Keratinocyte (primary cell): ENCODE data around the gene ZCCHC10.
"Not testable (repeated sequence)": the region's sequence is repeated elsewhere in the genome, so short reads cannot be mapped to it uniquely, and the experiment has no call there.

ENCODE experiments used
- EZH2 ChIP-seq: IDR thresholded peaks from one replicate; pipeline ENCODE4 v1.6.1; 2012; ENCODE audit warnings: inconsistent platforms, mild to moderate bottlenecking, low read length, moderate library complexity
- TF ChIP-seq, protein P1 (sequence below), 3 experiments: IDR thresholded peaks in 1 of 3; conservative IDR thresholded peaks in 1 of 3; optimal IDR thresholded peaks in 1 of 3; 2 replicates in 2 of 3; 3 replicates in 1 of 3; pipeline versions ENCODE3 to v1.5.1; 2011; ENCODE audit warnings: low read length in 3 of 3, mild to moderate bottlenecking in 3 of 3, moderate library complexity in 2 of 3, control low read depth in 1 of 3, inconsistent platforms in 1 of 3; ENCODE audit not compliant: insufficient read depth in 2 of 3; ENCODE audit errors: extremely low read depth in 1 of 3

DNA sequence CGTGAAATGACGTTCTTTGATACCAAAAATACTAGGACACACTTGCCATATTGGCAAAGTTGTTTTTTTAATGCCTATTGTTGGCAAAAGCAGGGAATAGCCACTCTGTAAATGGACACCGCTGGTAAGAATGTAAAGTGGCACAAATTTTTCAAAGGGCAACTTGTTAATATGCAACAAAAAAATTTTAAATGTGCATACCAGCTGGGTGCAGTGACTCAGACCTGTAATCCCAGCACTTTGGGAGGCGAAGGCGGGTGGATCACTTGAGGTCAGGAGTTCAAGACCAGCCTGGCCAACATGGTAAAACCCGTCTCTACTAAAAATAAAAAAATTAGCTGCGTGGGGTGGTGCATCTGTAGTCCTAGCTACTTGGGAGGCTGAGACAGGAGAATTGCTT, 6.9 kb downstream of the ZCCHC10 start:
- TF ChIP-seq, protein P1, sequence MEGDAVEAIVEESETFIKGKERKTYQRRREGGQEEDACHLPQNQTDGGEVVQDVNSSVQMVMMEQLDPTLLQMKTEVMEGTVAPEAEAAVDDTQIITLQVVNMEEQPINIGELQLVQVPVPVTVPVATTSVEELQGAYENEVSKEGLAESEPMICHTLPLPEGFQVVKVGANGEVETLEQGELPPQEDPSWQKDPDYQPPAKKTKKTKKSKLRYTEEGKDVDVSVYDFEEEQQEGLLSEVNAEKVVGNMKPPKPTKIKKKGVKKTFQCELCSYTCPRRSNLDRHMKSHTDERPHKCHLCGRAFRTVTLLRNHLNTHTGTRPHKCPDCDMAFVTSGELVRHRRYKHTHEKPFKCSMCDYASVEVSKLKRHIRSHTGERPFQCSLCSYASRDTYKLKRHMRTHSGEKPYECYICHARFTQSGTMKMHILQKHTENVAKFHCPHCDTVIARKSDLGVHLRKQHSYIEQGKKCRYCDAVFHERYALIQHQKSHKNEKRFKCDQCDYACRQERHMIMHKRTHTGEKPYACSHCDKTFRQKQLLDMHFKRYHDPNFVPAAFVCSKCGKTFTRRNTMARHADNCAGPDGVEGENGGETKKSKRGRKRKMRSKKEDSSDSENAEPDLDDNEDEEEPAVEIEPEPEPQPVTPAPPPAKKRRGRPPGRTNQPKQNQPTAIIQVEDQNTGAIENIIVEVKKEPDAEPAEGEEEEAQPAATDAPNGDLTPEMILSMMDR (optimal IDR thresholded peaks at IDR 0.05 in 1 of 3, IDR thresholded peaks at IDR 0.05 in 1 of 3, conservative IDR thresholded peaks at IDR 0.05 in 1 of 3; ENCODE audit: extremely low read depth in 1 of 3, insufficient read depth in 2 of 3, low read length in 3 of 3): not testable (repeated sequence)
- not testable (repeated sequence) for TF ChIP-seq EZH2
